ENCODE measurements around the gene TSPAN6. TPM values are rescaled to one million over a fixed set of nuclear protein-coding genes. Genes with fewer than 3 reads are reported as not detected.

The TSPAN6 gene
- total and polyA plus RNA-seq, 9 of the 15 experiments (the other 6 are each of a cell fraction or from before 2014, with no cell fraction given): 0.04 to 0.68 (median 0.11) TPM; not detected in 6

GRCh38 chrX:100591256-100592051, 45.2 kb downstream of the TSPAN6 start:
- H3K9ac ChIP-seq (ENCODE audit: insufficient read depth in 1 of 2, low read depth in 2 of 2, low read length in 2 of 2): no peak overlapping the region
- no peaks in the 10 kb centered on the region for H3K79me2 ChIP-seq (ENCODE audit: control insufficient read depth, insufficient read depth, low read length)
- H3K9me3 ChIP-seq (replicated peaks; ENCODE audit: control insufficient read depth, insufficient read depth, low read depth, low read length): no peaks in the 10 kb centered on the region
- WGBS (ENCODE audit: insufficient coverage, low coverage, missing lambda C conversion rate): 0% methylated on average over 4 of the region's 5 CpGs
- ChIA-PET POLR2A (no interaction called here), CTCF (ENCODE audit: low intra/inter-chr PET ratio) (no interaction called here)
- H3K36me3 ChIP-seq (ENCODE audit: control insufficient read depth, insufficient read depth, low read length): no peaks in the 10 kb centered on the region
- no peak overlapping the region for H3K4me2 ChIP-seq (ENCODE audit: insufficient read depth, low read length)
- H3K27ac ChIP-seq (ENCODE audit: extremely low read depth, low read depth, low read length): no peak overlapping the region
- no peaks in the 10 kb centered on the region for H4K20me1 ChIP-seq (replicated peaks; ENCODE audit: control insufficient read depth, insufficient read depth, low read length)
- H3K9me1 ChIP-seq (ENCODE audit: control insufficient read depth, insufficient read depth, low read length): no peaks in the 10 kb centered on the region
- in situ Hi-C loops (cut with MboI): no loop called here
- BruUV-seq (replicated peaks): no TSS peak
- DNase-seq (ENCODE audit: extremely low read depth in 1 of 4, low spot score in 3 of 4) (no peak), ATAC-seq (no peak), FAIRE-seq (no peak)
- no peak for TF ChIP-seq EGR1 (conservative IDR thresholded peaks at IDR 0.05)
- TF ChIP-seq HES1 (IDR thresholded peaks at IDR 0.05; ENCODE audit: low read depth): no peak
- no peak for TF ChIP-seq MTA3 (IDR thresholded peaks at IDR 0.05; ENCODE audit: borderline replicate concordance)
- TF ChIP-seq HDAC2 (IDR thresholded peaks at IDR 0.05): no peak
- no peak for TF ChIP-seq POLR2AphosphoS2 (IDR thresholded peaks at IDR 0.05; ENCODE audit: low read length)
- no peak for TF ChIP-seq HMGN3 (IDR thresholded peaks at IDR 0.05; ENCODE audit: borderline replicate concordance, extremely low read depth, insufficient read length, low read depth, low read length)
- no peak for TF ChIP-seq MTA2 (IDR thresholded peaks at IDR 0.05; ENCODE audit: low read depth)
- TF ChIP-seq ZBTB12 (CRISPR knock-in tag; IDR thresholded peaks at IDR 0.05): no peak
- TF ChIP-seq FOXO4 (CRISPR knock-in tag; IDR thresholded peaks at IDR 0.05): no peak
- no peak for TF ChIP-seq YBX1 (IDR thresholded peaks at IDR 0.05)
- TF ChIP-seq ZKSCAN8 (CRISPR knock-in tag; IDR thresholded peaks at IDR 0.05): no peak
- TF ChIP-seq HLTF (IDR thresholded peaks at IDR 0.05): no peak
- TF ChIP-seq ADNP (tag; IDR thresholded peaks at IDR 0.05): no peak
- no peak overlapping the region for H3K4me3 ChIP-seq
- no peaks in the 10 kb centered on the region for H3K4me1 ChIP-seq (replicated peaks in 1 of 2; ENCODE audit: control insufficient read depth in 2 of 2, insufficient read depth in 2 of 2, low read length in 2 of 2)
- no peaks in the 10 kb centered on the region for H3K27me3 ChIP-seq (ENCODE audit: control insufficient read depth in 2 of 2, insufficient read depth in 2 of 2, low read length in 2 of 2)
- H2AFZ ChIP-seq (ENCODE audit: low read depth, low read length): no peak overlapping the region
- intact Hi-C loops (cut with micrococcal nuclease): no loop called here
